Stomach (tissue), 9 donors: Measurements from ENCODE around the gene COL27A1. TPM values are rescaled to one million over a fixed set of nuclear protein-coding genes. Genes with fewer than 3 reads are reported as not detected.

Experiments used
- DNase-seq, 2 donors: peaks; one replicate each; pipeline versions ENCODE4 v3.0.0 to v3.0.0-alpha.2; 2013 to 2019
- H3K27ac ChIP-seq, 5 donors: fragments of 200-600 bp in 4 of 5; sonication (generic) in 4 of 5; one replicate each; pipeline ENCODE4 v1.5.1; 2013 to 2019; ENCODE audit warnings: mild to moderate bottlenecking in 1 of 5, moderate library complexity in 1 of 5
- H3K27me3 ChIP-seq, 3 donors: fragments of 200-600 bp; sonication (generic); one replicate each; pipeline ENCODE4 v1.5.1; 2017 to 2019; ENCODE audit warnings: mixed run types in 1 of 3
- H3K36me3 ChIP-seq, 4 donors: fragments of 200-600 bp; sonication (generic); 1 replicate in 3 of 4; 2 replicates in 1 of 4; pipeline ENCODE4 v1.5.1; 2016 to 2019
- H3K4me1 ChIP-seq, 4 donors: fragments of 200-600 bp; sonication (generic); one replicate each; pipeline ENCODE4 v1.5.1; 2016 to 2019
- H3K4me3 ChIP-seq, 4 donors: fragments of 200-600 bp; sonication (generic) in 3 of 4; one replicate each; pipeline ENCODE4 v1.5.1; 2016 to 2019; ENCODE audit warnings: mild to moderate bottlenecking in 1 of 4
- H3K9me3 ChIP-seq, 4 donors: fragments of 200-600 bp; sonication (generic); one replicate each; pipeline ENCODE4 v1.5.1; 2016 to 2019
- EP300 ChIP-seq: sonication (generic); formaldehyde crosslinking; IDR thresholded peaks from one replicate; pipeline ENCODE4 v1.6.1; 2017; ENCODE audit warnings: antibody characterized with exemption
- POLR2A ChIP-seq, 4 donors: fragments of 450-650 bp; IDR thresholded peaks; one replicate each; pipeline ENCODE4 v1.6.1; 2016; ENCODE audit warnings: antibody characterized with exemption in 4 of 4, control low read depth in 2 of 4, mild to moderate bottlenecking in 1 of 4, moderate library complexity in 1 of 4
- POLR2AphosphoS5 ChIP-seq, 3 donors: sonication (generic); formaldehyde crosslinking; IDR thresholded peaks; one replicate each; pipeline ENCODE4 v1.6.1; 2016; ENCODE audit warnings: antibody characterized with exemption in 3 of 3
- WGBS, 5 donors: extraction: QIAGEN DNeasy Blood & Tissue Kit in 3 of 5; methylation state at CpG; one replicate each; pipeline versions ENCODE4 v1.1.5 to v1.1.7; 2013 to 2018; 5-methylcytosine and 5-hydroxymethylcytosine counted together
- intact Hi-C: fragments of 100-400 bp; cut with DNase I; formaldehyde crosslinking; loops from one replicate; pipeline ENCODE4 v1.15.1; 2023; ENCODE audit warnings: low total_unique reads
- polyA plus RNA-seq, 3 donors: library from polyadenylated mRNA; stranded (reverse); fragments of 200-250 nt; gene quantifications; one replicate each; pipeline ENCODE4 v1.2.3, GENCODE V29; 2013
- total RNA-seq, 5 donors: library from RNA; depleted of rRNA; stranded (reverse); fragments of >200 nt; gene quantifications; one replicate each; pipeline versions ENCODE4 v1.1.0 to v1.2.3, GENCODE V29; 2014 to 2016
- TF ChIP-seq, protein P1 (sequence below), 7 experiments: fragments of 450-650 bp in 4 of 7; fragments of 200-600 bp in 3 of 7; sonication (generic) in 3 of 7; IDR thresholded peaks; one replicate each; pipeline ENCODE4 v1.5.1; 2016 to 2019; ENCODE audit warnings: antibody characterized with exemption in 7 of 7, control low read depth in 2 of 7, mild to moderate bottlenecking in 1 of 7
- donor health status: healthy with polysubstance abuse.
- donor health status: Bipolar disorder and iron deficiency.
- donor health status: healthy.

COL27A1 gene
- total and polyA plus RNA-seq, 8 donors, result 2.9 to 26.3 (median 8.2) TPM

DNA sequence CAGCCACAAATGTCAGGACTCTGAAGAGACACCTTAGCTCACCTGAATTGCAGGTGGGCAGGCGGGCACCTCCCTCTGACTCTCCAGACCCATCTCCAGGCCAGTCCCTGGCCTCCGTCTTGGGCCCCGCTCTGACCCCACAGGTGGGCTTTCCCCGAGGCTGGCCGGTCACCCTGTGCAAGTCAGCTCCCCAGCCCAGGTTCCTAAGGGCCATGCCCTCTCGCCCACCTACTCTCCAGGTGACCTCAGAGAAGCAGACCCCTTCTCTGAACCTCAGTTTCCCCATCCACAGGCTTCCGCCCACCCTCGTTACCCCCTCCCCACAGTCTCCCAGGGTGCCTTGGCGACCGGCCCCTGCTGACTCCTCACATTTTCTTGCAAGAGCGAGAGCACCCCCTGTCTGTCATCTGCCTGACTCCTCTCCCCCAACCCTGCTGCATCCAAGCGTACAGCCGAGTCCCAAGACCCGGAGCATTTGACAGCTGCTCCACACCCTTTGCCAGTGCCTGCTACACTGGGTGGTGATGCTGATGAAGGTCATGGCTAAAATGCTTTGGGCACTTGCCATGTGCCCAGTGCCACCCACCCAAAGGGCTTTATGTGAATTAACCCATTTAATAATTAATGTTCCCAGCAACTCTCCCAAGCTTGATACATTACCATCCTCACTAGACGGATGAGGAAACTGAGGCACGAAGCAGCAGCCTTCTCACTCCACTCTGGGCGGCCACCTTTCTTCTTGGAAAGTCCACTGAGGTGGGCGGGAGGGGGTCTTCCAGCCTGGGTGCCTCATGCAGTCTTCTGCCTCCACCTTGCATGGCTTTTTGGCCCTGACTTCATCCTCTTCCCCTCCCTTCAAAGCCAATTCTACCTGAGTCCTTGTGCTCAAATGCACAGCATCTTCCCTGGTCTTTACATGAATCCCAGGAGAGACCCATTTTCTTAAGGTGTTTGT lies 116.5 kb downstream of the COL27A1 start:
- intact Hi-C loops, result loop anchor here (10.0 kb wide), 1 partner anchor 107 kb away; no protein-coding TSS in a partner anchor
- no peak for TF ChIP-seq EP300
- TF ChIP-seq, protein P1, sequence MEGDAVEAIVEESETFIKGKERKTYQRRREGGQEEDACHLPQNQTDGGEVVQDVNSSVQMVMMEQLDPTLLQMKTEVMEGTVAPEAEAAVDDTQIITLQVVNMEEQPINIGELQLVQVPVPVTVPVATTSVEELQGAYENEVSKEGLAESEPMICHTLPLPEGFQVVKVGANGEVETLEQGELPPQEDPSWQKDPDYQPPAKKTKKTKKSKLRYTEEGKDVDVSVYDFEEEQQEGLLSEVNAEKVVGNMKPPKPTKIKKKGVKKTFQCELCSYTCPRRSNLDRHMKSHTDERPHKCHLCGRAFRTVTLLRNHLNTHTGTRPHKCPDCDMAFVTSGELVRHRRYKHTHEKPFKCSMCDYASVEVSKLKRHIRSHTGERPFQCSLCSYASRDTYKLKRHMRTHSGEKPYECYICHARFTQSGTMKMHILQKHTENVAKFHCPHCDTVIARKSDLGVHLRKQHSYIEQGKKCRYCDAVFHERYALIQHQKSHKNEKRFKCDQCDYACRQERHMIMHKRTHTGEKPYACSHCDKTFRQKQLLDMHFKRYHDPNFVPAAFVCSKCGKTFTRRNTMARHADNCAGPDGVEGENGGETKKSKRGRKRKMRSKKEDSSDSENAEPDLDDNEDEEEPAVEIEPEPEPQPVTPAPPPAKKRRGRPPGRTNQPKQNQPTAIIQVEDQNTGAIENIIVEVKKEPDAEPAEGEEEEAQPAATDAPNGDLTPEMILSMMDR (IDR thresholded peaks at IDR 0.05), result peak in 5 of 7 experiments; percentile 26 to 66 (median 35)
- no peak for TF ChIP-seq POLR2A (IDR thresholded peaks at IDR 0.05)
- TF ChIP-seq POLR2AphosphoS5 (IDR thresholded peaks at IDR 0.05), result no peak

DNA sequence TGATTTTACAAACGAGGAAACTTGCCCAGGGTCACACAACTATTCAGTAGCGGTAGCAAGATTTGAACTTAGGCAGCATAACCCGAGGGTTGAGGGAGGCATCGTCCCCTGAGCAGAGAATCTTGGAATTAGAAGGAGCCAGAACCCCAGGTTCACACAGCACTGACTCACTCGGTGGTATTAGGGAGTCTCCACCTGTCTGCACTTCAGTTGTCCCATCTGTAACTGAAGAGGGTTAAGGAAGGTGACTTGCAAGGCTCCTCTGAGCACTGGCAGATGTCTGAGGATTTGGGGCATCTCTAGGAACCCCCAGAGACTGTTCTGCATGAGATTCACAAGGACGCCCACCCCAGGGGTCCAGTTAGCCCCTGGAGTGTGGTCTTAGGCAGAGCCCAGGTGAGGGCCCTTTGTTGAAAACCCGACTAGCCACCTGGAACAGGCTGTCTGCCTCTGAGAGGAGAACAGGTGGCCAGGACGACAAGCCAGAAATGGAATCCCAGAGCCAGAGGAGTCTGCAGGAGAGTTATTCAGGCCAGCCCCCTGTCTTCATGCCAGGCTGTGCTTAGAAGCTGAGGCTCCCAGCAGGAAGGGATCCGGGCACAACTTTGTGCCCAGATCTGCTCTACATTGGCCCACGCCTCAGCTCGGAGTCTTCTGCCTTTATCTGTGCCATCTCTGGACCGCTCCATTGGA lies 117.5 kb downstream of the COL27A1 start:
- Histone ChIP-seq H3K4me1 (no peaks in the 10 kb centered on the region), H3K36me3 (peaks cover 0 to 5% (median 0%) of the 10 kb centered on the region in 4 donors), H3K27ac (no peak overlapping the region), H3K4me3 (no peak overlapping the region), H3K9me3 (no peaks in the 10 kb centered on the region), H3K27me3 (no peaks in the 10 kb centered on the region)
- DNase-seq, result no peak
- WGBS, 5 donors, result 69 to 74% (median 73%) methylated on average over 11 to 12 of the region's 12 CpGs
- TF ChIP-seq, protein P1 (IDR thresholded peaks at IDR 0.05), result no peak
- TF ChIP-seq POLR2AphosphoS5 (IDR thresholded peaks at IDR 0.05) (no peak), POLR2A (IDR thresholded peaks at IDR 0.05) (no peak), EP300 (no peak)
- intact Hi-C loops, result loop anchor here (10.0 kb wide), 1 partner anchor 108 kb away; no protein-coding TSS in a partner anchor

More for the DNA sequence above, 116.5 kb downstream of the COL27A1 start:
- peaks cover 0 to 10% (median 0%) of the 10 kb centered on the region in 4 donors for H3K36me3 ChIP-seq
- H3K27ac ChIP-seq, result no peak overlapping the region
- no peaks in the 10 kb centered on the region for H3K27me3 ChIP-seq
- H3K4me3 ChIP-seq, result no peak overlapping the region
- no peaks in the 10 kb centered on the region for H3K9me3 ChIP-seq
- no peaks in the 10 kb centered on the region for H3K4me1 ChIP-seq
- WGBS, 5 donors, result 45 to 81% (median 71%) methylated on average over 14 to 18 of the region's 18 CpGs
- DNase-seq, result peak in 1 of 2 donors; percentile 67

DNA sequence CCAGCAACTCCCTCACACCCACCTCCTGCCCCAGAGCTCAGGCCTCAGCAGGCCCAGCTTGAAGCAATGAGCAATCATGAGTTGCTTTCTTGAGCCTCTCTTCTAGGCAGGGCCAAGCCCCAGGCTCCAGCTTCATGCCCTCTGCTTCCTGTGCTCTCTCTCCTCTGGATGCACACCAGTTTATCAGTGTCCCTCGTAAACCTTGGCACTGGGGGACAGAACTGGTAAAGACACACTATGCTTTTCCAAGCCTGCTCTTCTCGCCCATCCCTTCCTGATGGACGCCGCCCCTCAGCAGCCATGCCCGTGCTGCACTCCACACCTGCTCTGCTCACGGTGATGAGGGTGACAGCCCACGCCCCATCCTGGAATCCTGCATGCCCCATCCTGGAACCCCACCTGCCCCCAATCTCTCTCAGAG lies 118.1 kb downstream of the COL27A1 start:
- no peaks in the 10 kb centered on the region for H3K4me1 ChIP-seq
- no peak overlapping the region for H3K27ac ChIP-seq
- H3K27me3 ChIP-seq, result no peaks in the 10 kb centered on the region
- TF ChIP-seq, protein P1 (IDR thresholded peaks at IDR 0.05), result no peak
- TF ChIP-seq EP300, result no peak
- no peak for TF ChIP-seq POLR2AphosphoS5 (IDR thresholded peaks at IDR 0.05)
- TF ChIP-seq POLR2A (IDR thresholded peaks at IDR 0.05), result no peak
- DNase-seq, result no peak
- H3K9me3 ChIP-seq, result no peaks in the 10 kb centered on the region
- WGBS, 5 donors, result 75 to 92% (median 81%) methylated on average over 7 of the region's 7 CpGs
- no peak overlapping the region for H3K4me3 ChIP-seq
- peaks cover 0 to 4% (median 0%) of the 10 kb centered on the region in 4 donors for H3K36me3 ChIP-seq
- intact Hi-C loops, result loop anchor here (10.0 kb wide), 1 partner anchor 109 kb away; no protein-coding TSS in a partner anchor

DNA sequence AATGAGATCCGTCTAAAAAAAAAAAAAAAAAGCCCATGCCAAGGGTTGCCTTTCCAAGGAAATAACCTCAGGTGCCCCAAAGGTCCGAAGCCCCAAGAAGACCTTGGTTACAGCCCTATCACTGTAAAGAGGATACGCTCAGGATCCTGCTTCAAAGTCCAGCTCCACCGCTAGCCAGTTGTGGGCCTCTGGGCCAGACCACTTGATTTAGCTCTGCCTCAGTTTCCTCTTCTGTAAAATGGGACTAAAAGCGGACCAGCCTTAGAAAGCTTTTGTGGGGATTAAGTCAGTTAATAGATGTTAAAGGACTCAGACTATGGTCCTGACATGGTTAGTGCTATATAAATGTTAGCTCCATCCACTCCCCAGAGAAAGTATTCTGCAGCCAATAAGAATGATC lies 118.9 kb downstream of the COL27A1 start:
- H3K36me3 ChIP-seq, result peaks cover 0 to 4% (median 0%) of the 10 kb centered on the region in 4 donors
- TF ChIP-seq POLR2AphosphoS5 (IDR thresholded peaks at IDR 0.05), result no peak
- no peak for TF ChIP-seq EP300
- TF ChIP-seq, protein P1 (IDR thresholded peaks at IDR 0.05), result no peak
- TF ChIP-seq POLR2A (IDR thresholded peaks at IDR 0.05), result no peak
- intact Hi-C loops, result loop anchor here (10.0 kb wide), 1 partner anchor 109 kb away; no protein-coding TSS in a partner anchor
- 89 to 93% (median 91%) methylated on average over 5 of the region's 5 CpGs for WGBS, 5 donors
- no peak for DNase-seq
- no peak overlapping the region for H3K4me3 ChIP-seq
- no peak overlapping the region for H3K27ac ChIP-seq
- H3K27me3 ChIP-seq, result no peaks in the 10 kb centered on the region
- no peaks in the 10 kb centered on the region for H3K4me1 ChIP-seq
- no peaks in the 10 kb centered on the region for H3K9me3 ChIP-seq
